Neural cell (in vitro differentiated cells): ENCODE data around the gene FANCG. TPM values are rescaled to one million over a fixed set of nuclear protein-coding genes. Genes with fewer than 3 reads are reported as not detected.

Experiments used
- H2AFZ ChIP-seq: fragments of 200-600, 300-800 bp; sonication (generic), shearing (Covaris generic); 2 replicates; pipeline ENCODE4 v1.6.0; 2014; ENCODE audit warnings: low read depth, mild to moderate bottlenecking, antibody characterized with exemption, low read length, moderate library complexity
- H3F3A ChIP-seq: fragments of 200-600 bp; shearing (Covaris generic); 2 replicates; pipeline ENCODE4 v1.6.1; 2016; ENCODE audit warnings: mild to moderate bottlenecking, moderate library complexity, mixed read lengths, antibody characterized with exemption, low read length; ENCODE audit not compliant: insufficient read depth, poor library complexity, severe bottlenecking
- H3K27ac ChIP-seq: fragments of 200-600, 300-800 bp; sonication (generic), shearing (Covaris generic); 2 replicates; pipeline ENCODE4 v1.5.1; 2014; ENCODE audit warnings: mild to moderate bottlenecking, low read length, moderate library complexity
- H3K27me3 ChIP-seq: fragments of 300-800, 200-600 bp; sonication (generic), shearing (Covaris generic); 2 replicates; pipeline ENCODE4 v1.6.0; 2014; ENCODE audit warnings: mild to moderate bottlenecking, low read depth, low read length, moderate library complexity; ENCODE audit not compliant: insufficient read depth
- H3K36me3 ChIP-seq: fragments of 300-800, 200-600 bp; sonication (generic), shearing (Covaris generic); 2 replicates; pipeline ENCODE4 v1.5.1; 2014; ENCODE audit warnings: mild to moderate bottlenecking, antibody characterized with exemption, low read length, moderate library complexity; ENCODE audit not compliant: insufficient read depth
- H3K4me2 ChIP-seq: fragments of 300-800, 200-600 bp; sonication (generic), shearing (Covaris generic); 2 replicates; pipeline ENCODE4 v1.6.0; 2014; ENCODE audit warnings: mild to moderate bottlenecking, low read length
- H3K4me3 ChIP-seq: fragments of 300-800, 200-600 bp; sonication (generic), shearing (Covaris generic); 2 replicates; pipeline ENCODE4 v1.5.1; 2014; ENCODE audit warnings: mild to moderate bottlenecking, low read length, moderate library complexity
- H3K79me2 ChIP-seq: fragments of 200-600 bp; shearing (Covaris generic); replicated peaks from 2 replicates; pipeline ENCODE4 v1.6.0; 2014; ENCODE audit warnings: mild to moderate bottlenecking, low read length, moderate library complexity; ENCODE audit not compliant: insufficient read depth
- H3K9ac ChIP-seq: fragments of 300-800, 200-600 bp; sonication (generic), shearing (Covaris generic); 2 replicates; pipeline ENCODE4 v1.6.1; 2016; ENCODE audit warnings: mild to moderate bottlenecking, low read length, mixed read lengths
- H3K9me2 ChIP-seq: fragments of 200-600 bp; shearing (Covaris generic); 2 replicates; pipeline ENCODE4 v1.6.1; 2016; ENCODE audit warnings: mild to moderate bottlenecking, low read length, mixed read lengths; ENCODE audit not compliant: insufficient read depth
- H3K9me3 ChIP-seq: fragments of 200-600, 300-800 bp; sonication (generic), shearing (Covaris generic); 2 replicates; pipeline ENCODE4 v1.6.1; 2016; ENCODE audit warnings: mild to moderate bottlenecking, mixed run types, low read length, moderate library complexity, mixed read lengths
- H4K20me1 ChIP-seq: fragments of 200-600 bp; shearing (Covaris generic); 2 replicates; pipeline ENCODE4 v1.6.1; 2016; ENCODE audit warnings: mild to moderate bottlenecking, mixed run types; ENCODE audit not compliant: insufficient read depth
- EP300 ChIP-seq: fragments of 450-650 bp; conservative IDR thresholded peaks from 2 replicates; pipeline ENCODE4 v1.6.1; 2014; ENCODE audit warnings: antibody characterized with exemption, mild to moderate bottlenecking, moderate library complexity; ENCODE audit not compliant: poor library complexity, severe bottlenecking
- EZH2 ChIP-seq: fragments of 200-600, 300-800 bp; shearing (Covaris generic), sonication (generic); IDR thresholded peaks from 2 replicates; pipeline ENCODE4 v1.6.1; 2014; ENCODE audit warnings: antibody characterized with exemption, low read length, borderline replicate concordance, mild to moderate bottlenecking; ENCODE audit not compliant: insufficient read depth, poor library complexity, severe bottlenecking
- MXI1 ChIP-seq: fragments of 450-650 bp; conservative IDR thresholded peaks from 2 replicates; pipeline ENCODE4 v1.6.1; 2014; ENCODE audit warnings: antibody characterized with exemption, mild to moderate bottlenecking; ENCODE audit not compliant: poor library complexity, severe bottlenecking
- POLR2AphosphoS5 ChIP-seq: IDR thresholded peaks from 2 replicates; pipeline ENCODE4 v1.6.1; 2012
- RAD21 ChIP-seq: fragments of 450-650 bp; conservative IDR thresholded peaks from 2 replicates; pipeline ENCODE4 v1.6.1; 2014; ENCODE audit warnings: antibody characterized with exemption, mild to moderate bottlenecking, moderate library complexity
- SMC3 ChIP-seq: fragments of 450-650 bp; conservative IDR thresholded peaks from 2 replicates; pipeline ENCODE4 v1.6.1; 2014; ENCODE audit warnings: antibody characterized with exemption, mild to moderate bottlenecking, moderate library complexity; ENCODE audit not compliant: poor library complexity
- TAF1 ChIP-seq: IDR thresholded peaks from 2 replicates; pipeline ENCODE4 v1.6.1; 2012; ENCODE audit warnings: low read depth
- polyA plus RNA-seq: library from polyadenylated mRNA; depleted of rRNA; stranded (reverse); fragments of >200 nt; gene quantifications from 2 replicates; pipeline ENCODE4 v1.2.3, GENCODE V29; 2014
- TF ChIP-seq, protein P1 (sequence below): fragments of 450-650 bp; IDR thresholded peaks from 2 replicates; pipeline ENCODE4 v1.5.1; 2014; ENCODE audit warnings: antibody characterized with exemption, mild to moderate bottlenecking, moderate library complexity; ENCODE audit not compliant: poor library complexity, severe bottlenecking
- TF ChIP-seq, protein P2 (sequence below): IDR thresholded peaks from 2 replicates; pipeline ENCODE4 v1.6.1; 2012; ENCODE audit warnings: borderline replicate concordance

The FANCG gene
- polyA plus RNA-seq, 1 donor from 2014 or later = 56.0 TPM

DNA sequence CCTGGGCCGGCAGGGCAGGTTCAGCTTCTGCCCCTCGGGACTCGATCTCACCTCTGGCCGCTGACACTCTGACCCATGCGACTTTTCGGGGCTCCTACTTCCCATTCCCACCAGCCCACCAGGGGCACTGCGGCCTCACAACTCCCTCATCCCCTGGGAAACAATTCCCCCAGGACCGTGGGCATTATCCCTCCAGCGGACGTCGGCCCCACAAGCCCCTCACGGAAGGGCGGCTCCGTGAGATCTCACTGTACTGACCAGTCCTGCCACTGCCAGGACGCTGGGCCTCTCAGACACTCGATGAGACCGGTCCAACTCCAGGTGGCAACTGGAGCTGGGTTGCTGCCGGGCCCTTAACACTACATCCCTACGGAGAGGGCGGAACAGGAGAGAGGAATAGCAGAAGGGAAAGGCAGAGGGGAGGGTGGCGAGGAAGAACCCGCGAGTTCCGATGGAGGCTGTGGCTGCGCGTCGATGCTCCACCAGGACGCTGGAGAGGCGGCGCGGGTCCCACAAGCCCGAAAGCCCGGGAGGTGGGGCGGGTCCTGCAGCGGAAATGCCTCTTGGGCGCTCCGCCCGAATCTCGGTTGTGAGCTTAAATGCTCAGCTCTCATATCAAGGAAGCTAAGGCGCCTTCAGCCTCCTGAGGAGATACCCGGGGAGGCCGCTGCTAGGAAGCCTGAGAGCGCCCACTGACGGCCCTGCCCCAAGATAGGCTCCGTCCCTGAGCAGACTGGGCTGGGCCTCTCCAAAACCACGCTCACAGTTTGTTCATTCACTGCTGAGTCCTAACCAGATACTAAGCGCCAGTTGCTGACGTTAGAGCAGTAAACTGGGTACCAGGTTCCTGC lies 43.7 kb downstream of the FANCG start:
- Histone ChIP-seq H3K79me2 (no peaks in the 10 kb centered on the region), H3K27ac (no peak overlapping the region), H3F3A (no peaks in the 10 kb centered on the region), H3K27me3 (no peaks in the 10 kb centered on the region), H4K20me1 (no peaks in the 10 kb centered on the region), H3K9me2 (no peaks in the 10 kb centered on the region), H3K9me3 (no peaks in the 10 kb centered on the region), H3K9ac (no peak overlapping the region), H3K4me2 (no peak overlapping the region), H3K36me3 (no peaks in the 10 kb centered on the region), H3K4me3 (no peak overlapping the region), H2AFZ (no peak overlapping the region)
- TF ChIP-seq EZH2 = no peak
- TF ChIP-seq MXI1 = no peak
- TF ChIP-seq RAD21 = no peak

DNA sequence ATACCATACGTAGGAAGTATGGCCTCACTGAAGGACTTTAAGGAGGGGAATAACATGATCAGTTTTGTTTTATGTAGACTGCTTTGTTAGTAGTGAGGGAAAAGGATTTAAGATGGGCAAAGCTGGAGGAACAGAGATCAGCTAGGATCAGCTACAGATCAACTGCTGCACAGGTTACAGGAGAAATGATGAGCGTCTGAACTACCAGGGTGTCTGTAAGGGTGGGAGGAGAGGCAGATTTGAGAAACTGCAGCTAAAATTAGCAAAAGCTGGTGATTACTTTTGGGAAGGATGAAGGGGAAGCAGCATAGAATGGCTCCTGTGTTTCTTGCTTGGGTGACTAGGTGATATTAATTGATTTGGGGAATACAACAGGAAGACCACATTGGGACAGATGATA lies 46.6 kb downstream of the FANCG start:
- Histone ChIP-seq H3K9ac (no peak overlapping the region), H3K9me3 (no peaks in the 10 kb centered on the region), H3K4me3 (no peak overlapping the region), H3F3A (no peaks in the 10 kb centered on the region), H2AFZ (no peak overlapping the region), H3K4me2 (no peak overlapping the region), H3K79me2 (no peaks in the 10 kb centered on the region), H3K27me3 (no peaks in the 10 kb centered on the region), H3K36me3 (no peaks in the 10 kb centered on the region), H4K20me1 (no peaks in the 10 kb centered on the region), H3K27ac (no peak overlapping the region), H3K9me2 (no peaks in the 10 kb centered on the region)
- TF ChIP-seq EP300 = no peak
- TF ChIP-seq MXI1 = no peak
- TF ChIP-seq EZH2 = no peak
- TF ChIP-seq POLR2AphosphoS5 = no peak

DNA sequence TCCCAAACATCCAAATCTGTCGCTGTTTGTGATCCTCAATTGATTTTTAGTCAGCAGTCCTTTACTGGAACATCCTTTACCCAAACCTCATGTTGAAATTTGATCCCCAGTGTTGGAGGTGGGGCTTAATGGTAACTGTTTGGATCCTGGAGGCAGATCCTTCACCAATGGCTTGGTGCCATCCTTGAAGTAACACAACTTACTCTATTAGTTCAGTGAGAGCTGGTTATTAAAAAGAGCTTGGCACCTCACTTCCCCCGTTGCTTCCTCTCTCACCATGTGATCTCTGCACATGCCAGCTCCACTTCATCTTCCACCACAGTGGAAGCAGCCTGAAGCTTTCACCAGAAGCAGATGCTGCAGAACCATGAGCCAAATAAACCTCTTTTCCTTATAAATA lies 49.9 kb downstream of the FANCG start:
- Histone ChIP-seq H4K20me1 (no peaks in the 10 kb centered on the region), H3K27ac (no peak overlapping the region), H3K9ac (no peak overlapping the region), H3F3A (no peaks in the 10 kb centered on the region), H3K36me3 (no peaks in the 10 kb centered on the region), H3K4me3 (no peak overlapping the region), H3K27me3 (no peaks in the 10 kb centered on the region), H2AFZ (no peak overlapping the region), H3K79me2 (no peaks in the 10 kb centered on the region), H3K9me3 (no peaks in the 10 kb centered on the region), H3K9me2 (no peaks in the 10 kb centered on the region), H3K4me2 (no peak overlapping the region)
- TF ChIP-seq, protein P1, sequence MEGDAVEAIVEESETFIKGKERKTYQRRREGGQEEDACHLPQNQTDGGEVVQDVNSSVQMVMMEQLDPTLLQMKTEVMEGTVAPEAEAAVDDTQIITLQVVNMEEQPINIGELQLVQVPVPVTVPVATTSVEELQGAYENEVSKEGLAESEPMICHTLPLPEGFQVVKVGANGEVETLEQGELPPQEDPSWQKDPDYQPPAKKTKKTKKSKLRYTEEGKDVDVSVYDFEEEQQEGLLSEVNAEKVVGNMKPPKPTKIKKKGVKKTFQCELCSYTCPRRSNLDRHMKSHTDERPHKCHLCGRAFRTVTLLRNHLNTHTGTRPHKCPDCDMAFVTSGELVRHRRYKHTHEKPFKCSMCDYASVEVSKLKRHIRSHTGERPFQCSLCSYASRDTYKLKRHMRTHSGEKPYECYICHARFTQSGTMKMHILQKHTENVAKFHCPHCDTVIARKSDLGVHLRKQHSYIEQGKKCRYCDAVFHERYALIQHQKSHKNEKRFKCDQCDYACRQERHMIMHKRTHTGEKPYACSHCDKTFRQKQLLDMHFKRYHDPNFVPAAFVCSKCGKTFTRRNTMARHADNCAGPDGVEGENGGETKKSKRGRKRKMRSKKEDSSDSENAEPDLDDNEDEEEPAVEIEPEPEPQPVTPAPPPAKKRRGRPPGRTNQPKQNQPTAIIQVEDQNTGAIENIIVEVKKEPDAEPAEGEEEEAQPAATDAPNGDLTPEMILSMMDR = no peak
- TF ChIP-seq EZH2 (no peak), EP300 (no peak), SMC3 (no peak), POLR2AphosphoS5 (no peak), MXI1 (no peak), TAF1 (no peak), RAD21 (no peak)
- TF ChIP-seq, protein P2, sequence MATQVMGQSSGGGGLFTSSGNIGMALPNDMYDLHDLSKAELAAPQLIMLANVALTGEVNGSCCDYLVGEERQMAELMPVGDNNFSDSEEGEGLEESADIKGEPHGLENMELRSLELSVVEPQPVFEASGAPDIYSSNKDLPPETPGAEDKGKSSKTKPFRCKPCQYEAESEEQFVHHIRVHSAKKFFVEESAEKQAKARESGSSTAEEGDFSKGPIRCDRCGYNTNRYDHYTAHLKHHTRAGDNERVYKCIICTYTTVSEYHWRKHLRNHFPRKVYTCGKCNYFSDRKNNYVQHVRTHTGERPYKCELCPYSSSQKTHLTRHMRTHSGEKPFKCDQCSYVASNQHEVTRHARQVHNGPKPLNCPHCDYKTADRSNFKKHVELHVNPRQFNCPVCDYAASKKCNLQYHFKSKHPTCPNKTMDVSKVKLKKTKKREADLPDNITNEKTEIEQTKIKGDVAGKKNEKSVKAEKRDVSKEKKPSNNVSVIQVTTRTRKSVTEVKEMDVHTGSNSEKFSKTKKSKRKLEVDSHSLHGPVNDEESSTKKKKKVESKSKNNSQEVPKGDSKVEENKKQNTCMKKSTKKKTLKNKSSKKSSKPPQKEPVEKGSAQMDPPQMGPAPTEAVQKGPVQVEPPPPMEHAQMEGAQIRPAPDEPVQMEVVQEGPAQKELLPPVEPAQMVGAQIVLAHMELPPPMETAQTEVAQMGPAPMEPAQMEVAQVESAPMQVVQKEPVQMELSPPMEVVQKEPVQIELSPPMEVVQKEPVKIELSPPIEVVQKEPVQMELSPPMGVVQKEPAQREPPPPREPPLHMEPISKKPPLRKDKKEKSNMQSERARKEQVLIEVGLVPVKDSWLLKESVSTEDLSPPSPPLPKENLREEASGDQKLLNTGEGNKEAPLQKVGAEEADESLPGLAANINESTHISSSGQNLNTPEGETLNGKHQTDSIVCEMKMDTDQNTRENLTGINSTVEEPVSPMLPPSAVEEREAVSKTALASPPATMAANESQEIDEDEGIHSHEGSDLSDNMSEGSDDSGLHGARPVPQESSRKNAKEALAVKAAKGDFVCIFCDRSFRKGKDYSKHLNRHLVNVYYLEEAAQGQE = no peak
